ENCODE data around the gene ABT1.
A peak's percentile ranks its signal among the peaks of the same experiment; 100 is the strongest.

Gene ABT1

GRCh38 chr6:26575494-26575939 lies 21.2 kb upstream of the ABT1 start:
- DNase-seq: no peak

GRCh38 chr6:26576407-26576843 lies 20.3 kb upstream of the ABT1 start:
- DNase-seq: no peak

GRCh38 chr6:26576929-26577719 lies 19.6 kb upstream of the ABT1 start:
- DNase-seq: no peak

GRCh38 chr6:26577720-26578072 lies 19.1 kb upstream of the ABT1 start:
- no peak for DNase-seq

GRCh38 chr6:26578279-26578678 lies 18.5 kb upstream of the ABT1 start:
- DNase-seq: no peak

GRCh38 chr6:26578741-26579140 lies 18.0 kb upstream of the ABT1 start:
- no peak for DNase-seq

- no peak for DNase-seq
Observed at GRCh38 chr6:26581164-26581915, 15.4 kb upstream of the ABT1 start.

- no peak for DNase-seq
Observed at GRCh38 chr6:26588965-26589364, 7.8 kb upstream of the ABT1 start.

GRCh38 chr6:26592649-26593048 lies 4.1 kb upstream of the ABT1 start:
- DNase-seq: no peak

GRCh38 chr6:26593278-26594130 lies 3.2 kb upstream of the ABT1 start:
- DNase-seq: no peak

GRCh38 chr6:26594131-26594498 lies 2.6 kb upstream of the ABT1 start:
- no peak for DNase-seq

- no peak for DNase-seq
Observed at GRCh38 chr6:26594730-26595632, 1.8 kb upstream of the ABT1 start.

- peak; percentile 59 for DNase-seq
Observed at GRCh38 chr6:26595669-26596269, 984 bp upstream of the ABT1 start.

- DNase-seq: no peak
Observed at GRCh38 chr6:26597389-26597766, 625 bp downstream of the ABT1 start.

- no peak for DNase-seq
Observed at GRCh38 chr6:26597821-26598220, 1.1 kb downstream of the ABT1 start.

- DNase-seq: no peak
Observed at GRCh38 chr6:26598267-26598666, 1.5 kb downstream of the ABT1 start.

- no peak for DNase-seq
Observed at GRCh38 chr6:26599134-26599533, 2.4 kb downstream of the ABT1 start.

- DNase-seq: no peak
Observed at GRCh38 chr6:26599591-26599990, 2.8 kb downstream of the ABT1 start.

- no peak for DNase-seq
Observed at GRCh38 chr6:26600759-26601158, 4.0 kb downstream of the ABT1 start.

GRCh38 chr6:26602262-26602661 lies 5.5 kb downstream of the ABT1 start:
- no peak for DNase-seq

- no peak for DNase-seq
Observed at GRCh38 chr6:26604026-26604425, 7.3 kb downstream of the ABT1 start.

GRCh38 chr6:26604797-26605196 lies 8.0 kb downstream of the ABT1 start:
- DNase-seq: no peak
